ENCODE results near the gene RNF141.

The RNF141 gene

GRCh38 chr11:10498022-10498400, 43.0 kb downstream of the RNF141 start:
- no peak for DNase-seq (ENCODE audit: low spot score)

- no peak for DNase-seq (ENCODE audit: low spot score)
Measured at GRCh38 chr11:10497371-10498021, 43.5 kb downstream of the RNF141 start.

GRCh38 chr11:10496296-10496936, 44.6 kb downstream of the RNF141 start:
- no peak for DNase-seq (ENCODE audit: low spot score)

- DNase-seq (ENCODE audit: low spot score), result no peak
Measured at GRCh38 chr11:10495464-10495786, 45.6 kb downstream of the RNF141 start.

- DNase-seq (ENCODE audit: low spot score), result no peak
Measured at GRCh38 chr11:10494636-10495463, 46.1 kb downstream of the RNF141 start.

- DNase-seq (ENCODE audit: low spot score), result no peak
Measured at GRCh38 chr11:10493041-10493663, 47.8 kb downstream of the RNF141 start.

- DNase-seq (ENCODE audit: low spot score), result no peak
Measured at GRCh38 chr11:10492084-10492483, 48.9 kb downstream of the RNF141 start.

GRCh38 chr11:10490398-10491241, 50.4 kb downstream of the RNF141 start:
- no peak for DNase-seq (ENCODE audit: low spot score)

- no peak for DNase-seq (ENCODE audit: low spot score)
Measured at GRCh38 chr11:10490032-10490397, 51.0 kb downstream of the RNF141 start.

- DNase-seq (ENCODE audit: low spot score), result no peak
Measured at GRCh38 chr11:10488934-10489691, 51.9 kb downstream of the RNF141 start.

- DNase-seq (ENCODE audit: low spot score), result no peak
Measured at GRCh38 chr11:10488121-10488933, 52.7 kb downstream of the RNF141 start.

GRCh38 chr11:10487002-10487647, 53.9 kb downstream of the RNF141 start:
- DNase-seq (ENCODE audit: low spot score), result no peak

- no peak for DNase-seq (ENCODE audit: low spot score)
Measured at GRCh38 chr11:10486161-10486840, 54.7 kb downstream of the RNF141 start.

GRCh38 chr11:10485646-10486045, 55.3 kb downstream of the RNF141 start:
- no peak for DNase-seq (ENCODE audit: low spot score)

GRCh38 chr11:10484461-10485180, 56.4 kb downstream of the RNF141 start:
- DNase-seq (ENCODE audit: low spot score), result no peak

- DNase-seq (ENCODE audit: low spot score), result no peak
Measured at GRCh38 chr11:10483584-10483983, 57.4 kb downstream of the RNF141 start.

- DNase-seq (ENCODE audit: low spot score), result no peak
Measured at GRCh38 chr11:10483174-10483573, 57.8 kb downstream of the RNF141 start.

GRCh38 chr11:10481560-10482349, 59.2 kb downstream of the RNF141 start:
- DNase-seq (ENCODE audit: low spot score), result no peak
